LNCAP (cell line): Measurements from ENCODE around the gene OR2A12.

Experiments used
- CTCF ChIP-seq: fragments of 450-650 bp; IDR thresholded peaks from 2 replicates; pipeline ENCODE4 v1.5.1; 2017; ENCODE audit warnings: mild to moderate bottlenecking

Gene OR2A12

GRCh38 chr7:144144426-144144825, 58.3 kb downstream of the OR2A12 start:
- TF ChIP-seq CTCF: no peak

- TF ChIP-seq CTCF: no peak
Observed at GRCh38 chr7:144148224-144148827, 62.2 kb downstream of the OR2A12 start.
